ENCODE results near the gene SMTNL1.
"Not testable (repeated sequence)": the region's sequence is repeated elsewhere in the genome, so short reads cannot be mapped to it uniquely, and the experiment has no call there.

The SMTNL1 gene

DNA sequence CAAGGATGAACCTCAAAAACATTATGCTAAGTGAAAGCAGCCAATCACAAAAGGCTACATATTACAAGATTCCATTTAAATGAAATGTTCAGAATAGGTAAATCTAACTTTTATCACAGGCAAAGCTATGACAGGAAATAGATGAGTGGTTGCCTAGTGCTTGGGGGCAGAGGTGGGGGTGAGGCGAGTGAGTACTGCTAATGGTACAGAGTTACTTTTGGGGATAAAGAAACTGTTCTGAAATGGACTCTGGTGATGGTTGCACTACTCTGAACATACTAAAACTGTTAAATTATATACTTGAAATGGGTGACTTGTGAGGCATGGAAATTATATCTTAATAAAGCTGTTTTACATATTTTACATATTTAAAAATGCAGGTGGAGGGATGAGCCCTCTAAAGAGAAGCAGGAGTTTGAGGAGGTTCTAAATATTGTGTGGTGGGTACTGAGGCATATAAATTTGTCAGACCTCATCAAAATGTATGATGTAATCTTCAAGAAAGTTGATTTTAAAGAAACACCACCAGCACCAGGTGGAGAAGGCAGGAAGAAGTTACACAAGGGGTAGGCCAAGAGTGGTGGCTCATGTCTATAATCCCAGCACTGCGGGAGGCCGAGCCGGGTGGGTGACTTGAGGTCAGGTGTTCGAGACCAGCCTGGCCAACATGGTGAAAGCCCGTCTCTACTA lies 25.5 kb upstream of the SMTNL1 start:
- no peak for DNase-seq

DNA sequence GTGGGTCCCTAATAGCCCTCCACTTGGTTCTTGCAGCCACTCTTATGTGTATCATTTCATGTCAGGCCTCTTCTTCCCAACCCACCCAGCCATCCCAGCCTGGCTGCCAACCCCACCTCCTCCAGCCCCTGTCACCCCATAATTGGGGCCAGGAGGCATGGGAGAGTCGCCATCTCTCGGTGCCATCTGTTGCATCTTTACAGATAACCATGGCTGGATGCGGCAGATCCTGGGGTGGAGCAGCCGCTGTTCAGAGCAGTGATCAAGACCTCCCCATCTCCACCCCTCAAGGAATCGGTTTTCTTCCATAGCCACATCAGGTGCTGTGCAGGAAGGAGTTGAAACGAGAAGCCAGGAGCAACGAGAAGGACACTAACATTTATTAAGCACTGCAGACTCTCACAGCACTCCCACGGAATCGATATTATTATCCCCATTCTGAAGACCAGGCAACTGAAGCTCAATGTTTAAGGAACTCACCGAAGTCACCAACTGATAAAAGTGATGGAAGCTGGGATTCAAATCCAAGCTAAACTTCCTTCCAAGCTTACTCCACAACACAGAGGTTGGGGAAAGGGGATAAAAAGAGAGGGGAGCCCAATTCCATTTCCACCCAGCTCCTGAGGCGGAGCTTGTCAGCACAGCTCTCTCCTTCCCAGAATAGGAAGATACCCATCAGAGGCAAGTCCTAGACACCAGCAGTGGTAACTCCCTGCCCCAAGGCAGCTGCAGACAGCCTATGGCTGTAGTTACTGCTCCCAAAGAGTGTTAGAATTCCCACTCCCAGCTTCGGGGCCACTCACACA lies 24.5 kb upstream of the SMTNL1 start:
- DNase-seq, result no peak

DNA sequence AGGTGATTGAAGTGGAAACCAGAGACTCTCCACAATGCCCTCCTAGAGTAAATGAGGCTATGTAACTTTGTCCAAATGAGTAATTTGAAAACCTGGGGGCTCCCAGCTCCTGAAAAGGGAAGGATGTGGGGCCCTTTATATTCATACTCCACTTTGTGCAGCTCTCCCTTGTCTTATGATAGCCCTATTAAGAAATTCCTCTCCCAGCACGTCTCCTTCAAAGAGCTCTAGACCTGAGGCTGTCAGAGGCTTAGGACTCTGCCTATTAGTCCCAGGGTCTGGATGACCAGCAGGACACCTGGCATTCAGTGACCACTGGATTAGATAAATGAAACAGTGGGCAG lies 24.0 kb upstream of the SMTNL1 start:
- DNase-seq, result no peak

DNA sequence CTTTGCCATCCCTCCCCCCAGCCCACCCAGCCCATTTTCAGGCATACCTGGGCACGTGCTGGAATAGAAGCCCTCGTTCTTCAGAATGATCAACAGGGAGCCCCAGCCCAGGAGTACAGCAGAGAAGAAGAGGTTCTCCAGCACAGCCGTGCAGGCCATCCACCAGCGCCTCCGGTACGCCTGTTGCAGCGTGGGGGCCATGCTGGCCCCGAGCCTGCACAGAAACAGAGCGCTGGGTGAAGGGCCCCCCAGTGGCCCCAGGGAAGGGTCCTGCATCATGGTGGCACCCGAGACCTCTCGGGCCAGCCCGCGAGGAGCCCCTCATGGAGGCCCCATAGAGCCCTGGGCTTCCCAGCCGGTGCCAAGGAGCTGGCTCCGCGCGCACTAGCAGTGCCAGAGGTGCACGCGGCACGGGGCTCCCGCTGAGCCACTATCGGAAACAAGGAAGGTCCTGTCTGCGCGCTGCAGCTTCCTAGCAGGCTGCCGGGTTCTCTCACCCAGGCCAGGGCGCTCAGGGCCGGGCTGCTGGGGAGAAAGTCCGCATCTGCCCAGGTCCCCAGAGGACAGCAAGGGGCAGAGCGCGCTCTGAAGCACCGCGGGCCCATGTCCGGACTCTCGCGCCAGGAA lies 23.4 kb upstream of the SMTNL1 start:
- DNase-seq, result no peak

DNA sequence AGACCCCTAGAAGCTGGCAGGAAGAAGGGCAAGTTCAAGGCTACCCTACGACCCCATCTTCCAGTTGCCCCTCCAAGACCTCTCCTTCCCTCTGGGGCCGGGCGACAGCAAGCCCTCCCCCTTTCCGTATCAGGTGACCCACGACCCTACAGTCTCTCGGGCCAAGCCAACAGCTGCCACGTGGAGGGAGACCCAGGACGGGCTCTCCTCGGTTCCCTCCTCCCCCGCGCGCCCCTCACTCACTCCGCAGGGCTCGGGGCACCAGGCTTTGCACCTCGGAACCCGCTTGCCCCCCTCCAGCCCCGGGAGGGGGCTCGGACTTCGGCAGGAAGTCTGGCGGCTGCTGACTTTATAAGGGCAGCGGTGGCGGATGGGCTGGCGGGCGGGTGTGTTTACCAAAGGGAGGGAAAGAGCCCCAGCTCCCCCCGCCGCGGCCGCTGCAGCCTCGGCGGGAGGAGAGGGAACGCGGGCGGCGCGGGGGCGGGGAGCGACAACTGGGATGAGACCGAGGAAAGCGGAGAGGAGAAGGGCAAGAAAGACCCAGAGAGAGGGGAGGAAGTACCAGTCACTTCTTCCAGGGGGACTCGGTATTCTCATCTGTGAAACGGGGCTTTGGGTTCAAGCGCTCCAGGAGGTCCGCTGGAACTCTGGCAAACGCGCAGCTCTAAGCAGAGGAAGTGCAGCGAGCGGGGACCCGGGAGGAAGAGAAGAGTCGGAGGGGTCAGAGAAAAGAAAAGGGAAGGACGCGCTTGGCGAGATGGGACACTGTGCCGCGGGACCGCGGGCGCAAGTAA lies 22.7 kb upstream of the SMTNL1 start:
- no peak for DNase-seq

DNA sequence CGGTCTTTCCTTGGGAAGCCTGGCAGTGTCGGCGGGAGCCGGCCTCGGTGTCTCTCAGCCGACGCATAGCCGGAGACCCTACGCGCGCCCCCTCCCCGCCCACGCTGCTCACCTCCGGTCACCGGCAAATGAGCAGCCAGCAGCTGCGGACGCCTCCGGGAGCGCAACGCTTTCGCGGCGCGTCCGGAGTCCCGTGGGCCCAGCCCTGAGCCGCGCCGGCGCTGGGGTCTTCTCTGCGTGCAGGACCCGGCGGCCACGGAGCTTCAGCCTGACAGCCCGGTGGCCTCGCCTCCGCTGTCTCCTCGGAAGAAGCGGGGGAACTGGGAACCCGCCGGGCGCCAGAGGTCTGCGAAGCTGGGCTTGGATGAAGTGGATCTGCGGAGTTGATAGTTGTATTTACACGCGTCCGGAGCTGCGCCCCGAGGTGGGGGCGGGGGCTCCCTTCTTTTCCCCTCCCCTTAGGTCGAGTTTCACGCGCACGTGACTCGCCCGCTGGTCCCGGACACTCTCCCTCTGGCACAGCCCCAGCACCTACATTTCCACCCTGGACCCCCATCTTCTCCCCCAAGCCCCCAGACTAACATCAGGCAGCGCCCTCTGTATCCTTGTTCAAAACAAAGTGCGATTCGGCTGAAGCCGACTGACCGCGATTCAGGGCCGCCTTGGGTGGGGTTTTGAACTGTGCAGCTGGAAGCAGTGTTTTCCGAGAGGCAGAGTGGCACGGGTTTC lies 21.9 kb upstream of the SMTNL1 start, which contains the start of gene SLC43A1:
SLC43A1 (minus strand) TSS at position 371 of the 729 bp plus-strand sequence. CDS start 1,591 bp downstream, outside the sequence.
- DNase-seq, result no peak

DNA sequence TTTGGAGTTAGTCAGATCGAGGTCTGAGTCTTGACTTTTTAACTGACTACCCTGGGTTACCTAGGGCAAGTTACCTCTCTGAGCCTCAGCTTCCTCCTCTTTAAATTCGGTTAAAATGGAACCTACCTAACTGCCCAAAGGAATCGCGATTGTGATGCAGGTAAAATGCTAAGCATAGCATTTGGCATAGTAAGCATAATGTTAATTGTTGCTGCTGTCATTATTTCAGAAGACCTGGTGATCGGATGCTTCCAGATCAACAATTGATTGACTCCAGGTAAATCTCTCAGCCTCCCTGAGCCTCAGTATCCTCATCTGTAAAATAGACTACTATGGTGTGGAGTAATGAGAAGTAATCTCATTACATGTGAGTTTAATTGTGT lies 21.3 kb upstream of the SMTNL1 start:
- DNase-seq, result no peak

DNA sequence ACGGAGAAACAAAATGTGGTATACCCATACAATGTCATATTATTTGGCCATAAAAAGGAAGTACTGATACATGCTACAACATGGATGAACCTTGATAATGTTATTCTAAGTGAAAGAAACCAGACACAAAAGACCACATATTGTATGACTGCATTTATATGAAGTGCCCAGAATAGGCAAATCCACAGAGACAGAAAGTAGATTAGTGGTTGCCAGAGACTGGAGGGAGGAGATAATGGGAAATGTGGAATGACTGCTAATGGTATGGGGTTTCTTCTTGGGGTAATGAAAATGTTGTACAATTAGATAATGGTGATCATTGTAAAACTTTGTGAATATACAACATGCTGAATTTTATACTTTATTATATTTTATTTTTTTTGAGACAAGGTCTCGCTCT lies 16.3 kb upstream of the SMTNL1 start:
- DNase-seq, result no peak

DNA sequence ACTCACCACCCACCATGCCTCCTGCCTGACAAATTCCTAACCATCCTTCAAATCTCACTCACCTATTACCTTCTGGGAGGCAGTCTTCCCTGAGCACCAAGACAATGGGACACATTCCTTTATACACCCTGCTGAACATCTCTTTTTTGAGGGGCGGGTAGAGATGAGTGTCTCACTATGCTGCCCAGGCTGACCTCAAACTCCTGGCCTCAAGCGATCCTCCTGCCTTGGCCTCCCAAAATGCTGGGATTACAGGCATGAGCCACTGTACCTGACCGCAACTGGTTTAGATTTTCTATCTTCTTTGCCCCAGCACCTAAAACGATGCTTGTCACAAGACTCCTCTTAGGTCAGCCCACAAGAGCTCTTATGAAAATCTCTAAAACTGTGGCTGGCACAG lies 14.0 kb upstream of the SMTNL1 start:
- DNase-seq, result no peak

DNA sequence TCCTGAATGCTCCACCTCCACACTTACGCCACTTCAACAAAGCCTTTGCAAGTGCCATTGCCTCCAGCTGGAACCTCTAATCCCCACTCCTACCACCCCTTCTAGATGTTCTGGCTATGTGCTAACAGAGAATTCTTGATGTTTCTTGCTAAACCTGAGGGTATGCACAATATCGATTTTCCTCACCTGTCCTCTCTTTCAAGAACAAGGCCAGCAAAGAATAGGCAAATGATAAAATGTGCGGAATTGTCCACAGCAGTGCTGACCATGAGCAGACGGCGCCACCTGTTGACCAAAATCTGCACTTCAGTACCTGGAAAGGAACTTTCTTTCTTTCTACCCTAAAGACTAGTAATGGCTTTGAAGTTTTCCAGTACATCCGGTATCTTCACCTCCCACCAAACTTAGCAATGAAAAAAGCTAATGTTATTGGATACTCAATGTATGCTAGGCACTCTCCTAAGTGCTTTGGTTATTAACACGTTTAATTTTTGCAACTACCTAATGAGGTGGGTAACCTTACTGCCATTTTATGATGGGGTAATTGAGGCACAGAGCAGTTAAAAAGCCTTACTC lies 10.3 kb upstream of the SMTNL1 start:
- DNase-seq, result peak; percentile 13

DNA sequence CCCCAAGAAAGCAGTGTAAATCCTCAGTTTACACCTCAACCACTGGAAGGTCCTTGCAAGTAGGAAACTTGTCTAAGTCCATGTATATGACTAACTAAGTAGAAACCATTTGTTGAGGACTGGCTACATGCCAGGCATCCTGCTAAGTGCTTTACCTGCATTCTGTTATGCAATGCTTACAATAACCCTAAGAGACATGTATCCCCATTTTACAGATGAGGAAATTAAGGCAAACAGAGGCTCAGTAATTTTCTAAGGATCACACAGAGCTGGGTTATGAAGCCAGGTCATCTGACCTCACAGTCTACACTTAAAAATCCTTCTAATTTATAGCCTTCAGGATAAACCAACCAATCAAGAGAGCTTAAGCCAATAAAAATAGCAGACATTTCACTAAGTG lies 8.4 kb upstream of the SMTNL1 start:
- no peak for DNase-seq

DNA sequence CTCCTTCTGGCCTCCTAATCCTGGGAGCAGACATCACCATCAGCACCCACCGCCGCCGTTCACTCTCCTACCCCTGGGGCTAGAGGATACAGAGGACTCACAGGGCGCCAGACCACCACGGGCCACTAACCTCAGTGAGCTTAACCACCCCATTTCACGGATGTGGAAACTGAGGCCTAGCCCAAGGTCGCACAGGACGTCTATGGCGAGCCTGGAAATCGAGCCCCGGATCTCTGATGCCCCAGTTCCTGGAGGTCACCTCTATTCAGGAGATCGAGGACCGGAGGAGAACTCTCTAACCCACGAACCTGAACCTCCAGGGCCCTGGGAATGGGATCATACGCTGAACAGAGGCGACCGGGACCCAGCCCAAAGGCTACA lies 7.2 kb upstream of the SMTNL1 start:
- no peak for DNase-seq

DNA sequence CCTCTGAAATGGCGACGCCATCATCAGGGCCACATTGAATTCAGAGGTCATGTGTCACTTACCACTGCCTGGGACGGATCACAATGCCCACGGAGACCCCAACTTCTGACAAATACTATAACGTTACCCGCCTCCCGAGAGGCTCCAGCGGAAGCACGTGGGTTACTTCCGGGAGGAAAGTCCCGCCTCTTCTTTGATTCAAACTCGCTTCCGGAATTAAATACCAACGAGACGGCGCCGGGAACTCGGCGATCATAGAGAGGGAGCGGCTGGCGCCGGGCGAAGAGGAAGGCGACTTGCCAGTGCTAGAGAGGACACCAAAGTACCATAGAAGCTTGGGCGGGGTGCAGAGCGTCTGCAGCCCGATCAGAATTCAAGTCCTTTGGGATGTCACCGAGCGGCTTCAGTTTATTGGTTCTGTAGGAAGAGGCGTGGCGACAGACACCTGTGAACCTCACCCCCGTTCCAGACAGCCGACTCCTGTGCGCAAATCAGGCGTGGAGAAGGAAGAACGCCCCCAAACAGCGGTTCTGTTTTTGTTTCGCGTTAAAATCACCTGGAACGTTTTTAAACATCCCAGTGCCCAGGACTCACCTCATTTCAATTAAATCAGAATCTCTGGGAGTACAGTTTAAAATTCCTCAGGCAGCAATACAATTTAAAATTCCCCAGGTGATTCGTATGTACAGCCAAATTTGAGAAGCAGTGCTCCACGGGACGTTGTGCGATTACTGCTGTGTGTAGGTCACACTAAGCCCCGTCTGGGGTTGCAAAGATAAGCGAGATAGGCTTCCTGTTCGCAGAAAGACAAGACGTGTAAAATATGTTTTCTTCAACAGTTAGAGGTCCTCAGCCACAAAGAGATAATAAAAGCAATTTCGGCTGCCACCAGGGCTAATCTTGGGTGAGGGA lies 6.5 kb upstream of the SMTNL1 start, which contains the start of gene TIMM10:
TIMM10 (minus strand) TSS at position 159 of the 912 bp plus-strand sequence. CDS start 565 bp downstream, outside the sequence.
- DNase-seq, result peak; percentile 96

DNA sequence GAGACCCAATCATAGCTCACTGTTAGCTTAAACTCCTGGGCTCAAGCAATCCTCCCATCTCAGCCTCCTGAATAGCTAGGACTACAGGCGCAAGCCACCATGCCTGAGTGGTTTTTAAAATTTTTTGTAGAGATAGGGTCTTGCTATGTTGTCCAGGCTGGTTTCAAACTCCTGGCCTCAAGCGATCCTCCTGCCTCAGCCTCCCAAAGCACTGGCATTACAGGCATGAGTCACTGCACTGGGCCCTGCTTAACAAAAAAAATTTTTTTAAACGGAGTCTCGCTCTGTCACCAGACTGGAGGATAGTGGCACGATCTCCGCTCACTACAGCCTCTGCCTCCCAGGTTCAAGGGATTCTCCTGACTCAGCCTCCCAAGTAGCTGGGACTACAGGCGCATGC lies 2.9 kb upstream of the SMTNL1 start:
- not testable (repeated sequence) for DNase-seq

DNA sequence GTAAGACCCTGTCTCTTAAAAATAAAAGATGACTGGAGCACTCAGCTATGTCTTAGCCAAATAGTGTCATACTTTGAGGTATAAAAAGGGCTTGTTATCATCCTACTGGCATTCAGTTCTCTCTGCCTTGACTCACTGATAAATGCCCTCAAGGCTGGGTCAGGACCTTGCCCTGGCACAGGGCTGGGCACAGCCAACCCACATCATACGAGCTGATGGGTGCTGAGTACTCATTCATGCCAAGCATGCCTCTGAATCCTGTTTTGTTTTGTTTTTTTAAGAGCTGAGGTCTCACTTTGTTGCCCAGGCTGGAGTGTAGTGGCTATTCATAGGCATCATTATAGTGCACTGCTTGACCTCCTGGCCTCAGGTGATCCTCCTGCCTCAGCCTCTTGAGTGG lies 1.9 kb downstream of the SMTNL1 start:
- DNase-seq, result no peak

DNA sequence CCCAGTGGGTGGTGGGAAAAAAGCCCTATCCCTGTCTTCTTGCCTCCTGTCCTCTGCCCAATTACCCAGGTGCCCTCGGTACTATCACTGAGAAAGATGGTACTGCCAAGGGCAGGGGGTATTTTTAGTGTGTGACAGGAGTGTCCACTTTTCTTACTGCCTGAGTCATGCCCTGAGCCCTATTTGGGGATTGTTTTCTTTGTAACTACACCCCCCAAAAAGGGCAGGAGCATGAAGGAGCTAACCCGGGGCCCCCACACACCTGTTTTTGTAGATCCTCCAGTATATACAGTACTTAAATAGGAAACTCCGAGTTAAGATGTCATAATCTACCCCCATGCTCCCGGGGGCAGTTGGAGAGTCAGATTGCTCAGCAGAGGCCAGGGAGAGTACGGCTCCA lies 3.8 kb downstream of the SMTNL1 start:
- DNase-seq, result no peak

DNA sequence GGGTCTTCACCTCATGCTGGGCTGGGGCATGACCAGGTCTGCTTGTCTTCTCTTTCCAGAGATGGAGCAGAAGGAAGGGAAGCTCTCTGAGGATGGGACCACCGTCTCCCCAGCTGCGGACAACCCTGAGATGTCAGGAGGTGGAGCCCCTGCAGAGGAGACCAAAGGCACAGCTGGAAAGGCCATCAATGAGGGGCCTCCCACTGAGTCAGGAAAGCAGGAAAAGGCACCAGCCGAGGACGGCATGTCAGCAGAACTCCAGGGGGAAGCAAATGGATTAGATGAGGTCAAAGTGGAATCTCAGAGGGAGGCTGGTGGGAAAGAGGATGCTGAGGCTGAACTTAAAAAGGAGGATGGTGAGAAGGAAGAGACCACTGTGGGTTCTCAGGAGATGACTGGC lies 5.2 kb downstream of the SMTNL1 start:
- DNase-seq, result no peak

DNA sequence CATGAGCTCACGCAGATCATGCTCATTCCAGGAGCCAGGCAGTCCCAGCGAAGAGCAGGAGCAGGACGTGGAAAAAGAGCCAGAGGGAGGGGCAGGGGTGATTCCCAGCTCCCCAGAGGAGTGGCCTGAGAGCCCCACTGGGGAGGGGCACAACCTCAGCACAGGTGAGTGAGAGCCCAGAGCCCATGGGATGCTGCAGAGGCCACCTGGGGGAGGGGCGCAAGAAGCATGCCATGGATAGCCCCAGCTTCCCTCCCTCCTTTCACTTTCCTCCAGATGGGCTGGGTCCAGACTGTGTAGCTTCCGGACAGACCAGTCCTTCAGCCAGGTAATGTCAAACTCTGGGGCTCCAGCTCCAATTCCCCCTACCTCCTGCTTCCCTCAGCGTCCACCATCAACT lies 6.2 kb downstream of the SMTNL1 start:
- no peak for DNase-seq

DNA sequence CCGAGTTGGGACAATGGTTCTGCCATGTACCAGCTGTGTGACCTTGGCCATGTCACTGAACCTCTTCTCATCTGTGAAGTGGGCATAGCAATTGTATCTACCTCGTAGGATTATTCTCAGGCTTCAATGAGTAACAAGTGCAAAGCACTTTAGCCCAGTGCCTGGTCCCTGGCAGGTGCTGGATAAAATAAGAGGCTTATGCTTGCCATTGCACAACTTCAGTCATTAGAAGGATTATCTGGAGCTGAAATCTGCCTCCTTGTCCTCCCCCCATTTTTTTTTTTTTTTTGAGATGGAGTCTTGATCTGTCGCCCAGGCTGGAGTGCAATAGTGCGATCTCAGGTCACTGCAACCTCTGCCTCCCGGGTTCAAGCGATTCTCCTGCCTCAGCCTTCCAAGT lies 7.2 kb downstream of the SMTNL1 start:
- DNase-seq, result no peak

DNA sequence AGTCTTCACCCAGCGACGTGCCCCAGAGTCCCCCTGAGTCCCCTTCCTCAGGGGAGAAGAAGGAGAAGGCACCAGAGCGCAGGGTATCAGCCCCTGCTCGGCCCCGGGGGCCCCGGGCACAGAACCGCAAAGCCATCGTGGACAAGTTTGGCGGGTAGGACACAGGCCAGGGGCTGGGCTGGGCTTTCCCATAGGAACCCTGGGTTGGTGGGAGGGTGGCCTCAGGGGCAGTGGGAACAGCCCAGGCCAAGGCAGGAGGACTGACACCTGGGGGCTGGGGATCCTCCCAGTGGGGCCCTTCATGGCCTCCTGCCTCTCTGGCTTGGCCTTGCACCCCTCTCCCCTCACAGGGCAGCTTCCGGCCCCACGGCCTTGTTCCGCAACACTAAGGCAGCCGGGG lies 8.5 kb downstream of the SMTNL1 start:
- DNase-seq, result no peak

DNA sequence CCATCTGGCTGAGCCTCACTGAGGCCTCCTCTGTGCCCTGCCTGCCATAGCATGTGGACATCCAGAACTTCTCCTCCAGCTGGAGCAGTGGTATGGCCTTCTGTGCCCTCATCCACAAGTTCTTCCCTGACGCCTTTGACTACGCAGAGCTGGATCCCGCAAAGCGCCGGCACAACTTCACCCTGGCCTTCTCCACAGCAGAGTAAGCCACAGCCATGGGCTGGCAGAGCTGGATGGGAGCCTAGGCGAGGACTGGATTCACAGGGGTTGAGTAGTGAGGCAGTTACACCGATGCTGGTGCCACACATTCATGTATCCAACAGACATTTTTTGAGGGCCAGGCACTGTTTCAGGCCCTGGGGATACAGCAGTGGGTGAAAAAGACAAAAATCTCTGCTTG lies 9.1 kb downstream of the SMTNL1 start:
- no peak for DNase-seq
